Fibroblast of lung (primary cell): ENCODE measurements around the gene POLR2F. TPM values are rescaled to one million over a fixed set of nuclear protein-coding genes. Genes with fewer than 3 reads are reported as not detected.
"Not testable (repeated sequence)": the region's sequence is repeated elsewhere in the genome, so short reads cannot be mapped to it uniquely, and the experiment has no call there.

Source experiments
- DNase-seq, 2 donors: peaks; one replicate each; pipeline versions ENCODE4 v3.0.0 to v3.0.0-alpha.2; 2010; ENCODE audit warnings: low read depth in 2 of 2
- H2AFZ ChIP-seq: 2 replicates; pipeline ENCODE4 v1.5.1; 2012; ENCODE audit warnings: low read length, control low read depth, inconsistent platforms
- H3K27ac ChIP-seq: 2 replicates; pipeline ENCODE4 v1.5.1; 2011; ENCODE audit warnings: low read length, control low read depth; ENCODE audit not compliant: insufficient read depth
- H3K27me3 ChIP-seq: 2 replicates; pipeline ENCODE4 v1.5.1; 2011; ENCODE audit warnings: mild to moderate bottlenecking, low read length; ENCODE audit not compliant: control insufficient read depth, insufficient read depth
- H3K36me3 ChIP-seq: 2 replicates; pipeline ENCODE4 v1.5.1; 2011; ENCODE audit warnings: low read length; ENCODE audit not compliant: control insufficient read depth, insufficient read depth
- H3K4me1 ChIP-seq: 2 replicates; pipeline ENCODE4 v1.5.1; 2011; ENCODE audit warnings: low read length; ENCODE audit not compliant: control insufficient read depth, insufficient read depth; ENCODE audit errors: extremely low read depth
- H3K4me2 ChIP-seq: 2 replicates; pipeline ENCODE4 v1.5.1; 2011; ENCODE audit warnings: low read length, control low read depth; ENCODE audit not compliant: insufficient read depth; ENCODE audit errors: extremely low read depth
- H3K4me3 ChIP-seq, 4 experiments: fragments of 200-600 bp in 1 of 4; sonication (generic) in 1 of 4; replicated peaks in 1 of 4; 2 replicates each; pipeline ENCODE4 v1.5.1; 2011 to 2016; ENCODE audit warnings: low read length in 4 of 4, low read depth in 3 of 4, mild to moderate bottlenecking in 3 of 4, control low read depth in 2 of 4, inconsistent platforms in 1 of 4, mixed read lengths in 1 of 4; ENCODE audit not compliant: insufficient read depth in 1 of 4; ENCODE audit errors: control extremely low read depth in 1 of 4
- H3K79me2 ChIP-seq: 2 replicates; pipeline ENCODE4 v1.5.1; 2012; ENCODE audit warnings: mild to moderate bottlenecking, low read length, inconsistent platforms; ENCODE audit not compliant: control insufficient read depth, insufficient read depth
- H3K9ac ChIP-seq: 2 replicates; pipeline ENCODE4 v1.5.1; 2011; ENCODE audit warnings: mild to moderate bottlenecking, low read length, control low read depth; ENCODE audit not compliant: insufficient read depth
- H3K9me3 ChIP-seq: 2 replicates; pipeline ENCODE4 v1.5.1; 2012; ENCODE audit warnings: low read depth, low read length; ENCODE audit not compliant: control insufficient read depth, insufficient read depth
- H4K20me1 ChIP-seq: 2 replicates; pipeline ENCODE4 v1.5.1; 2011; ENCODE audit warnings: low read length; ENCODE audit not compliant: control insufficient read depth, insufficient read depth; ENCODE audit errors: extremely low read depth
- EZH2 ChIP-seq: IDR thresholded peaks from 2 replicates; pipeline ENCODE4 v1.5.1; 2012; ENCODE audit warnings: low read length, control low read depth, mild to moderate bottlenecking; ENCODE audit errors: missing control alignments
- polyA plus RNA-seq, 2 donors: library from polyadenylated mRNA; depleted of rRNA in 1 of 2; stranded (reverse) in 1 of 2; unstranded in 1 of 2; fragments of >200 nt; gene quantifications; 2 replicates each; pipeline ENCODE4 v1.2.1, GENCODE V29; 2011 to 2012; ENCODE audit warnings: missing spikeins in 1 of 2
- total RNA-seq: library from RNA; depleted of rRNA; stranded (reverse); fragments of >200 nt; gene quantifications from 2 replicates; pipeline ENCODE4 v1.2.1, GENCODE V29; 2014
- TF ChIP-seq, protein P1 (sequence below), 2 donors: IDR thresholded peaks in 1 of 2; conservative IDR thresholded peaks in 1 of 2; 1 replicate in 1 of 2; 2 replicates in 1 of 2; pipeline ENCODE4 v1.5.1; 2011 to 2012; ENCODE audit warnings: low read length in 2 of 2, control low read depth in 1 of 2, inconsistent platforms in 1 of 2, low read depth in 1 of 2, mild to moderate bottlenecking in 1 of 2

The POLR2F gene
- total and polyA plus RNA-seq, 2 donors (not counting 1 experiment from before 2014, with no cell fraction given): 31.9 to 82.0 TPM

- no peak overlapping the region for H3K4me2 ChIP-seq
- no peak for TF ChIP-seq EZH2
- TF ChIP-seq, protein P1, sequence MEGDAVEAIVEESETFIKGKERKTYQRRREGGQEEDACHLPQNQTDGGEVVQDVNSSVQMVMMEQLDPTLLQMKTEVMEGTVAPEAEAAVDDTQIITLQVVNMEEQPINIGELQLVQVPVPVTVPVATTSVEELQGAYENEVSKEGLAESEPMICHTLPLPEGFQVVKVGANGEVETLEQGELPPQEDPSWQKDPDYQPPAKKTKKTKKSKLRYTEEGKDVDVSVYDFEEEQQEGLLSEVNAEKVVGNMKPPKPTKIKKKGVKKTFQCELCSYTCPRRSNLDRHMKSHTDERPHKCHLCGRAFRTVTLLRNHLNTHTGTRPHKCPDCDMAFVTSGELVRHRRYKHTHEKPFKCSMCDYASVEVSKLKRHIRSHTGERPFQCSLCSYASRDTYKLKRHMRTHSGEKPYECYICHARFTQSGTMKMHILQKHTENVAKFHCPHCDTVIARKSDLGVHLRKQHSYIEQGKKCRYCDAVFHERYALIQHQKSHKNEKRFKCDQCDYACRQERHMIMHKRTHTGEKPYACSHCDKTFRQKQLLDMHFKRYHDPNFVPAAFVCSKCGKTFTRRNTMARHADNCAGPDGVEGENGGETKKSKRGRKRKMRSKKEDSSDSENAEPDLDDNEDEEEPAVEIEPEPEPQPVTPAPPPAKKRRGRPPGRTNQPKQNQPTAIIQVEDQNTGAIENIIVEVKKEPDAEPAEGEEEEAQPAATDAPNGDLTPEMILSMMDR (conservative IDR thresholded peaks at IDR 0.05 in 1 of 2, IDR thresholded peaks at IDR 0.05 in 1 of 2; ENCODE audit: low read depth in 1 of 2, low read length in 2 of 2): no peak
- H3K27me3 ChIP-seq: no peaks in the 10 kb centered on the region
- no peak overlapping the region for H2AFZ ChIP-seq
- no peak overlapping the region for H3K9ac ChIP-seq
- no peak overlapping the region for H3K27ac ChIP-seq
- no peaks in the 10 kb centered on the region for H3K79me2 ChIP-seq
- no peak for DNase-seq
- H3K9me3 ChIP-seq: no peaks in the 10 kb centered on the region
- H4K20me1 ChIP-seq: no peaks in the 10 kb centered on the region
- no peaks in the 10 kb centered on the region for H3K4me1 ChIP-seq
- H3K4me3 ChIP-seq: no peak overlapping the region
- peaks cover 12% of the 10 kb centered on the region for H3K36me3 ChIP-seq
These were observed 10.2 kb upstream of the POLR2F start for GRCh38 chr22:37943136-37943824.

- TF ChIP-seq, protein P1 (conservative IDR thresholded peaks at IDR 0.05 in 1 of 2, IDR thresholded peaks at IDR 0.05 in 1 of 2; ENCODE audit: low read depth in 1 of 2, low read length in 2 of 2): no peak
- H3K79me2 ChIP-seq: no peaks in the 10 kb centered on the region
- no peak overlapping the region for H3K4me3 ChIP-seq
- H3K27me3 ChIP-seq: no peaks in the 10 kb centered on the region
- H3K9ac ChIP-seq: no peak overlapping the region
- peaks cover 12% of the 10 kb centered on the region for H3K36me3 ChIP-seq
- DNase-seq: no peak
- no peaks in the 10 kb centered on the region for H3K9me3 ChIP-seq
- no peaks in the 10 kb centered on the region for H3K4me1 ChIP-seq
- H3K4me2 ChIP-seq: no peak overlapping the region
- no peaks in the 10 kb centered on the region for H4K20me1 ChIP-seq
- H3K27ac ChIP-seq: no peak overlapping the region
- no peak overlapping the region for H2AFZ ChIP-seq
These were observed 9.7 kb upstream of the POLR2F start for GRCh38 chr22:37943825-37944198.

DNA sequence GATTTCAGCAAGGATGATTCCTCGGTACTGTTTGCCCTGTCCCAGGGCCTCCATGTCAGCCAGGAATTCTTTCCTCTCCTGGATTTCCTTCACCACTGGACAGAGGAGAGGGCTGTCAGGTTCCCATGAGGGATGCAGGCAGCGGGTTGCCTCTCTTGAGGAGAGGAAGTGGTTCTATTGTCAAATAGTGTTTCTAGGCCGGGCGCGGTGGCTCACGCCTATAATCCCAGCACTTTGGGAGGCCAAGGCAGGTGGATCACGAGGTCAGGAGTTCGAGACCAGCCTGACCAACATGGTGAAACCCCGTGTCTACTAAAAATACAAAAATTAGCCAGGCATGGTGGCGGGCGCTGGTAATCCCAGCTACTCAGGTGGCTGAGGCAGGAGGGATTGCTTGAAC lies 9.1 kb upstream of the POLR2F start:
- not testable (repeated sequence) for H3K4me2 ChIP-seq

GRCh38 chr22:37947142-37947795 lies 6.2 kb upstream of the POLR2F start:
- H3K79me2 ChIP-seq, H2AFZ ChIP-seq, H4K20me1 ChIP-seq, H3K9ac ChIP-seq, H3K4me2 ChIP-seq, H3K4me3 ChIP-seq, H3K36me3 ChIP-seq, H3K9me3 ChIP-seq, DNase-seq, H3K27me3 ChIP-seq, H3K27ac ChIP-seq, H3K4me1 ChIP-seq: not testable (repeated sequence)

More for the DNA sequence above, 9.1 kb upstream of the POLR2F start:
- H3K9ac ChIP-seq, H3K4me3 ChIP-seq, H3K27me3 ChIP-seq, H3K79me2 ChIP-seq, H3K27ac ChIP-seq, H2AFZ ChIP-seq, H4K20me1 ChIP-seq, DNase-seq, H3K9me3 ChIP-seq, H3K4me1 ChIP-seq, H3K36me3 ChIP-seq: not testable (repeated sequence)
